A549 (cell line): ENCODE measurements around the gene PDZD4.

Experiments
- HEYL ChIP-seq: fragments of 250-450 bp; sonication (Bioruptor Pico); IDR thresholded peaks from 2 replicates; pipeline ENCODE4 v1.8.0; 2021; ENCODE audit warnings: mild to moderate bottlenecking, moderate library complexity
- MAFK ChIP-seq: fragments of 450-650 bp; IDR thresholded peaks from 2 replicates; pipeline ENCODE4 v1.6.1; 2014; ENCODE audit not compliant: partially characterized antibody
- MYC ChIP-seq: IDR thresholded peaks from 2 replicates; pipeline ENCODE4 v1.6.1; 2012; ENCODE audit warnings: mild to moderate bottlenecking, inconsistent platforms, low read length, improper control_type of control experiment, borderline replicate concordance
- NR3C1 ChIP-seq: fragments of >200 bp; sonication (Bioruptor Twin); formaldehyde crosslinking; IDR thresholded peaks from 3 replicates; pipeline ENCODE4 v1.6.1; 2017
- POLR2A ChIP-seq: IDR thresholded peaks from 2 replicates; pipeline ENCODE4 v1.6.1; 2012; ENCODE audit warnings: mild to moderate bottlenecking, low read length
- RCOR1 ChIP-seq: fragments of 150-350 bp; IDR thresholded peaks from 2 replicates; pipeline ENCODE4 v1.6.1; 2014; ENCODE audit warnings: antibody characterized with exemption, low read length, low read depth
- SMC3 ChIP-seq: fragments of >200 bp; sonication (Bioruptor Twin); formaldehyde crosslinking; IDR thresholded peaks from 3 replicates; pipeline ENCODE4 v1.6.1; 2018; ENCODE audit warnings: inconsistent platforms
- TF ChIP-seq, protein P1 (sequence below): IDR thresholded peaks from 2 replicates; pipeline ENCODE4 v1.6.1; 2012
- TF ChIP-seq, protein P2 (sequence below): fragments of >200 bp; sonication (Bioruptor Twin); formaldehyde crosslinking; IDR thresholded peaks from 3 replicates; pipeline ENCODE4 v1.5.1; 2016
- TF ChIP-seq, protein P3 (sequence below): fragments of 250-450 bp; sonication (Bioruptor Pico); IDR thresholded peaks from 2 replicates; pipeline ENCODE4 v1.5.0; 2021; ENCODE audit warnings: mild to moderate bottlenecking, moderate library complexity, borderline replicate concordance
- TF ChIP-seq, protein P4 (sequence below): fragments of 450-650 bp; IDR thresholded peaks from 2 replicates; pipeline ENCODE4 v1.6.1; 2014; ENCODE audit warnings: antibody characterized with exemption

DNA sequence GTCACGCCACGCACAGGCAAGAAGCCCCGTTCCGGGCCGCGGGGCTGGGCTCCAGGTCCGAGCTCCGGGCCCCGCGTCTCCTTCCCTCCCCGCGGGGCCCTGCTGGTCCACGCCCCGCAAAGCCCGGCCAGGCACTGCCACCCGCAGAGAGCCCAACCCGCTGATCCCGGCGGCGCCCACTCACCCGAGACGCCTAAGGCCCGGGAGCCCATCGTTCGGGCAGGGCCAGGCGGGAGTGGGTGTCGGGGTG lies 870 bp downstream of the PDZD4 start:
- TF ChIP-seq, protein P1, sequence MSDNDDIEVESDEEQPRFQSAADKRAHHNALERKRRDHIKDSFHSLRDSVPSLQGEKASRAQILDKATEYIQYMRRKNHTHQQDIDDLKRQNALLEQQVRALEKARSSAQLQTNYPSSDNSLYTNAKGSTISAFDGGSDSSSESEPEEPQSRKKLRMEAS = no peak
- TF ChIP-seq, protein P2, sequence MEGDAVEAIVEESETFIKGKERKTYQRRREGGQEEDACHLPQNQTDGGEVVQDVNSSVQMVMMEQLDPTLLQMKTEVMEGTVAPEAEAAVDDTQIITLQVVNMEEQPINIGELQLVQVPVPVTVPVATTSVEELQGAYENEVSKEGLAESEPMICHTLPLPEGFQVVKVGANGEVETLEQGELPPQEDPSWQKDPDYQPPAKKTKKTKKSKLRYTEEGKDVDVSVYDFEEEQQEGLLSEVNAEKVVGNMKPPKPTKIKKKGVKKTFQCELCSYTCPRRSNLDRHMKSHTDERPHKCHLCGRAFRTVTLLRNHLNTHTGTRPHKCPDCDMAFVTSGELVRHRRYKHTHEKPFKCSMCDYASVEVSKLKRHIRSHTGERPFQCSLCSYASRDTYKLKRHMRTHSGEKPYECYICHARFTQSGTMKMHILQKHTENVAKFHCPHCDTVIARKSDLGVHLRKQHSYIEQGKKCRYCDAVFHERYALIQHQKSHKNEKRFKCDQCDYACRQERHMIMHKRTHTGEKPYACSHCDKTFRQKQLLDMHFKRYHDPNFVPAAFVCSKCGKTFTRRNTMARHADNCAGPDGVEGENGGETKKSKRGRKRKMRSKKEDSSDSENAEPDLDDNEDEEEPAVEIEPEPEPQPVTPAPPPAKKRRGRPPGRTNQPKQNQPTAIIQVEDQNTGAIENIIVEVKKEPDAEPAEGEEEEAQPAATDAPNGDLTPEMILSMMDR = no peak
- TF ChIP-seq, protein P3, sequence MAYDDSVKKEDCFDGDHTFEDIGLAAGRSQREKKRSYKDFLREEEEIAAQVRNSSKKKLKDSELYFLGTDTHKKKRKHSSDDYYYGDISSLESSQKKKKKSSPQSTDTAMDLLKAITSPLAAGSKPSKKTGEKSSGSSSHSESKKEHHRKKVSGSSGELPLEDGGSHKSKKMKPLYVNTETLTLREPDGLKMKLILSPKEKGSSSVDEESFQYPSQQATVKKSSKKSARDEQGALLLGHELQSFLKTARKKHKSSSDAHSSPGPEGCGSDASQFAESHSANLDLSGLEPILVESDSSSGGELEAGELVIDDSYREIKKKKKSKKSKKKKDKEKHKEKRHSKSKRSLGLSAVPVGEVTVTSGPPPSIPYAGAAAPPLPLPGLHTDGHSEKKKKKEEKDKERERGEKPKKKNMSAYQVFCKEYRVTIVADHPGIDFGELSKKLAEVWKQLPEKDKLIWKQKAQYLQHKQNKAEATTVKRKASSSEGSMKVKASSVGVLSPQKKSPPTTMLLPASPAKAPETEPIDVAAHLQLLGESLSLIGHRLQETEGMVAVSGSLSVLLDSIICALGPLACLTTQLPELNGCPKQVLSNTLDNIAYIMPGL = no peak
- no peak for TF ChIP-seq POLR2A
- TF ChIP-seq, protein P4, sequence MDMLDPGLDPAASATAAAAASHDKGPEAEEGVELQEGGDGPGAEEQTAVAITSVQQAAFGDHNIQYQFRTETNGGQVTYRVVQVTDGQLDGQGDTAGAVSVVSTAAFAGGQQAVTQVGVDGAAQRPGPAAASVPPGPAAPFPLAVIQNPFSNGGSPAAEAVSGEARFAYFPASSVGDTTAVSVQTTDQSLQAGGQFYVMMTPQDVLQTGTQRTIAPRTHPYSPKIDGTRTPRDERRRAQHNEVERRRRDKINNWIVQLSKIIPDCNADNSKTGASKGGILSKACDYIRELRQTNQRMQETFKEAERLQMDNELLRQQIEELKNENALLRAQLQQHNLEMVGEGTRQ = no peak
- TF ChIP-seq MYC = no peak
- no peak for TF ChIP-seq SMC3
- TF ChIP-seq HEYL = no peak
- TF ChIP-seq MAFK = no peak
- no peak for TF ChIP-seq NR3C1
- no peak for TF ChIP-seq RCOR1
